Testis (tissue), 2 donors: ENCODE data around the gene SLC23A2.

Source experiments
- POLR2A ChIP-seq: fragments of 450-650 bp; IDR thresholded peaks from one replicate; pipeline ENCODE4 v1.6.1; 2017; ENCODE audit warnings: antibody characterized with exemption, mild to moderate bottlenecking, moderate library complexity
- TF ChIP-seq, protein P1 (sequence below), 3 experiments: fragments of 450-650 bp in 2 of 3; fragments of 200-600 bp in 1 of 3; sonication (generic) in 1 of 3; IDR thresholded peaks; one replicate each; pipeline ENCODE4 v1.5.1; 2016 to 2019; ENCODE audit warnings: antibody characterized with exemption in 3 of 3, mild to moderate bottlenecking in 2 of 3, moderate library complexity in 1 of 3

DNA sequence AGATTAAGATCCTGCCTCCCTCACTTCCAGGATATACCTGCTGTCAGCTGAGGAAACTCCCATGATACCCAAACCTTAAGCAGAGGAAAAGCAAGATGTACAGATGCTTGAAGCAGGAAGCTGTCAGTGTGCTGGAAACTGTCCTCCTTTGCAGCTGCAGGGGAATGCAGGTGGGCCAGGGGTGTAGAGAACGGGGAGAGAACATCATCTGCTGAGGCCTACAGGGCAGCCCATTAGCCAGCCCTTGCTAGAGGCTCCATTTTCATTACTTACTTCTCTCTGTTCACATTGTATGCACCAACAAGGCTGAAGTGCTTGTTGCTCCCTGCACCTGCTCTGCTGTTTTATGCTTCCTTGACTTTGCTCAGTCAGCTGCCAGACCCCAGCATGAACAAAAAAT is 160.5 kb downstream of the SLC23A2 start:
- TF ChIP-seq, protein P1, sequence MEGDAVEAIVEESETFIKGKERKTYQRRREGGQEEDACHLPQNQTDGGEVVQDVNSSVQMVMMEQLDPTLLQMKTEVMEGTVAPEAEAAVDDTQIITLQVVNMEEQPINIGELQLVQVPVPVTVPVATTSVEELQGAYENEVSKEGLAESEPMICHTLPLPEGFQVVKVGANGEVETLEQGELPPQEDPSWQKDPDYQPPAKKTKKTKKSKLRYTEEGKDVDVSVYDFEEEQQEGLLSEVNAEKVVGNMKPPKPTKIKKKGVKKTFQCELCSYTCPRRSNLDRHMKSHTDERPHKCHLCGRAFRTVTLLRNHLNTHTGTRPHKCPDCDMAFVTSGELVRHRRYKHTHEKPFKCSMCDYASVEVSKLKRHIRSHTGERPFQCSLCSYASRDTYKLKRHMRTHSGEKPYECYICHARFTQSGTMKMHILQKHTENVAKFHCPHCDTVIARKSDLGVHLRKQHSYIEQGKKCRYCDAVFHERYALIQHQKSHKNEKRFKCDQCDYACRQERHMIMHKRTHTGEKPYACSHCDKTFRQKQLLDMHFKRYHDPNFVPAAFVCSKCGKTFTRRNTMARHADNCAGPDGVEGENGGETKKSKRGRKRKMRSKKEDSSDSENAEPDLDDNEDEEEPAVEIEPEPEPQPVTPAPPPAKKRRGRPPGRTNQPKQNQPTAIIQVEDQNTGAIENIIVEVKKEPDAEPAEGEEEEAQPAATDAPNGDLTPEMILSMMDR (IDR thresholded peaks at IDR 0.05) = no peak
- no peak for TF ChIP-seq POLR2A
